PFSK-1 (cell line): ENCODE results near the gene UIMC1.

Experiments used
- POLR2AphosphoS5 ChIP-seq: IDR thresholded peaks from 2 replicates; pipeline ENCODE4 v1.6.1; 2012; ENCODE audit warnings: low read depth, mild to moderate bottlenecking, control low read depth, low read length, moderate library complexity
- SIN3A ChIP-seq: IDR thresholded peaks from 2 replicates; pipeline ENCODE4 v1.6.1; 2012; ENCODE audit warnings: mild to moderate bottlenecking, low read length, moderate library complexity, borderline replicate concordance; ENCODE audit not compliant: insufficient read depth
- TAF1 ChIP-seq: IDR thresholded peaks from 2 replicates; pipeline ENCODE4 v1.6.1; 2012; ENCODE audit warnings: low read length, control low read depth, borderline replicate concordance; ENCODE audit not compliant: insufficient read depth

- TF ChIP-seq SIN3A (no peak), TAF1 (no peak), POLR2AphosphoS5 (no peak)
Observed at GRCh38 chr5:176941951-176942350, 64.6 kb downstream of the UIMC1 start.
